Sigmoid colon (tissue), 3 donors: ENCODE results near the gene ULK3.

Experiments
- POLR2A ChIP-seq, 2 donors: fragments of 450-650 bp; IDR thresholded peaks; one replicate each; pipeline ENCODE4 v1.6.1; 2016; ENCODE audit warnings: antibody characterized with exemption in 2 of 2, mild to moderate bottlenecking in 2 of 2, moderate library complexity in 2 of 2
- TF ChIP-seq, protein P1 (sequence below), 4 experiments: fragments of 450-650 bp in 3 of 4; fragments of 200-600 bp in 1 of 4; IDR thresholded peaks; one replicate each; pipeline ENCODE4 v1.5.1; 2016 to 2019; ENCODE audit warnings: antibody characterized with exemption in 4 of 4, mild to moderate bottlenecking in 3 of 4, moderate library complexity in 2 of 4

- TF ChIP-seq, protein P1, sequence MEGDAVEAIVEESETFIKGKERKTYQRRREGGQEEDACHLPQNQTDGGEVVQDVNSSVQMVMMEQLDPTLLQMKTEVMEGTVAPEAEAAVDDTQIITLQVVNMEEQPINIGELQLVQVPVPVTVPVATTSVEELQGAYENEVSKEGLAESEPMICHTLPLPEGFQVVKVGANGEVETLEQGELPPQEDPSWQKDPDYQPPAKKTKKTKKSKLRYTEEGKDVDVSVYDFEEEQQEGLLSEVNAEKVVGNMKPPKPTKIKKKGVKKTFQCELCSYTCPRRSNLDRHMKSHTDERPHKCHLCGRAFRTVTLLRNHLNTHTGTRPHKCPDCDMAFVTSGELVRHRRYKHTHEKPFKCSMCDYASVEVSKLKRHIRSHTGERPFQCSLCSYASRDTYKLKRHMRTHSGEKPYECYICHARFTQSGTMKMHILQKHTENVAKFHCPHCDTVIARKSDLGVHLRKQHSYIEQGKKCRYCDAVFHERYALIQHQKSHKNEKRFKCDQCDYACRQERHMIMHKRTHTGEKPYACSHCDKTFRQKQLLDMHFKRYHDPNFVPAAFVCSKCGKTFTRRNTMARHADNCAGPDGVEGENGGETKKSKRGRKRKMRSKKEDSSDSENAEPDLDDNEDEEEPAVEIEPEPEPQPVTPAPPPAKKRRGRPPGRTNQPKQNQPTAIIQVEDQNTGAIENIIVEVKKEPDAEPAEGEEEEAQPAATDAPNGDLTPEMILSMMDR (IDR thresholded peaks at IDR 0.05) = no peak
- TF ChIP-seq POLR2A (IDR thresholded peaks at IDR 0.05) = no peak
Measured at GRCh38 chr15:74794970-74795349, 48.0 kb downstream of the ULK3 start.
